HG02840 (cell line): ENCODE results near the gene HSPA6.
"Not testable (repeated sequence)": the region's sequence is repeated elsewhere in the genome, so short reads cannot be mapped to it uniquely, and the experiment has no call there.

Source experiments
- ATAC-seq: cut with Tn5 transposase; IDR thresholded peaks from one replicate; pipeline ENCODE4 v1.9.1; 2021; ENCODE audit warnings: mild to moderate bottlenecking, moderate library complexity, moderate number of reproducible peaks; ENCODE audit not compliant: unreplicated experiment, low FRiP score

Gene HSPA6

GRCh38 chr1:161556990-161557389 lies 32.6 kb downstream of the HSPA6 start:
- not testable (repeated sequence) for ATAC-seq

DNA sequence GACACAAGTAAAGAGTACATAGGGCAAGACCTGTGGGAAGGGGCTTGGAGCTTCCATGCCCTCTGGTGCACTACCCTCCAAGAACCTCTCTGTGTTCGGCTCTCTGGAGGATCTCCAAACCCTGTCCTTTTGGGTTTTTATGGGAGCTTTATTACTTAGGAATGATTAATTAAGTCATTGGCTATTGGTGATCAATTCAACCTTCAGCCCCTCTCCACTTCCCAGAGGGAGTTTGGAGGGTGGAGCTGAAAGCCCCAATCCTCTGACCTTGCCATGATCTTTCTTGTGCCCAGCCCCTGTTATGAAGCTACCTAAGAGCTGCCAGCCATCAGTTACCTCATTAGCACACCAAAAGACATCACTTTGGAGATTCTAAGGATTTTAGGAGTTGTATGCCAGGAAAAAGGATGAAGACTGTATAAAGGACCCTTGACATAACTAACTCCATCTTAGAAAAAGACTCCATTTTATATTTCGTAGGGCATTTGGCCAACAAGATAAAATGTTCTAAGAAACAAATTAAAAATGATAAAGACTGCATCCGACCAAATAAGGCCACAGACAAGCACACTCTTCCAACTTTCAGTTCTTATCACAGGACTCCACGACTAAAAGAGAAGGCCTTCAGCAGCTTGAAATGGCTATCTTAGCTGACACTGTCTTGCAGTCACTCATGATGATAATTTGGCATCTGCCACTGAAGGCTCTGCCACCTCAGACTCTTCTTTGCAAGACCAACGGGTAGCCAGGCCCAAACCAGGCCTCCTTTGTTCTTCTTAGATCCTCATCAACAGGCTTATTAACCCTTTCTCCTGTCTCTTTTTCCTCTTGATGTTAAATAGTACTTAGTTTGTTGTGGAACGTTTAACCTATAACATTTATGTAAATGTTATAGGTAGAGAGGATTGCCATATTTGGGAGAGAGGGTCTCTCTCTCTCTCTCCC lies 33.4 kb downstream of the HSPA6 start:
- not testable (repeated sequence) for ATAC-seq

- ATAC-seq: not testable (repeated sequence)
Observed at GRCh38 chr1:161560960-161561715, 36.8 kb downstream of the HSPA6 start.

DNA sequence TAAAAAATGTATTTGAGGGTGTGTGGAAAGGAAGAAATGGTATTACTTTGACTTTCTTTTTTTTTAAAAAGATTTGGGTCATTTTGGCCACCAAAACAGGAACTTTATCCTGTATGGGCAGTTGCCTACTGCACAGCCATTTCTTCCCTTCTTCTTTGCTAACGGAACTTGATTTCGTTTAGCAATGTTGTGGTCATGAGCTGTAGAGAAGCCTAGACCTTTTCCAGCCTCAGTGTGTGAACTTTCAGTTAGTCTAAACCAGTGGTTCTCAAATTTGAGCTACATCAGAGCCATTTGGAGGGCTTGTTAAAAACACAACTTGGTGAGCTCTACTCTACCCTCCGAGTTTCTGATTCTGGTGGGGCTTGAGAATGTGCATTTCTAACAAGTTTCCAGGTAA lies 38.1 kb downstream of the HSPA6 start:
- ATAC-seq: not testable (repeated sequence)

- not testable (repeated sequence) for ATAC-seq
Observed at GRCh38 chr1:161563522-161563921, 39.2 kb downstream of the HSPA6 start.

- ATAC-seq: not testable (repeated sequence)
Observed at GRCh38 chr1:161566602-161566960, 42.2 kb downstream of the HSPA6 start.

GRCh38 chr1:161571703-161572102 lies 47.4 kb downstream of the HSPA6 start:
- ATAC-seq: not testable (repeated sequence)
